OCI-LY1 (cell line): ENCODE data around the gene AMDHD2.
"Not testable (repeated sequence)": the region's sequence is repeated elsewhere in the genome, so short reads cannot be mapped to it uniquely, and the experiment has no call there.

Source experiments
- EZH2 ChIP-seq: fragments of 200-600 bp; sonication (generic), shearing (Covaris generic); IDR thresholded peaks from 2 replicates; pipeline ENCODE4 v1.8.0; 2017; ENCODE audit warnings: borderline replicate concordance, mixed run types, mild to moderate bottlenecking, antibody characterized with exemption, low read length, moderate library complexity, mixed read lengths
- TF ChIP-seq, protein P1 (sequence below): fragments of 200-600 bp; sonication (generic), shearing (Covaris generic); IDR thresholded peaks from 2 replicates; pipeline ENCODE4 v1.5.1; 2017; ENCODE audit warnings: mild to moderate bottlenecking, antibody characterized with exemption, low read length, moderate library complexity, mixed read lengths

DNA sequence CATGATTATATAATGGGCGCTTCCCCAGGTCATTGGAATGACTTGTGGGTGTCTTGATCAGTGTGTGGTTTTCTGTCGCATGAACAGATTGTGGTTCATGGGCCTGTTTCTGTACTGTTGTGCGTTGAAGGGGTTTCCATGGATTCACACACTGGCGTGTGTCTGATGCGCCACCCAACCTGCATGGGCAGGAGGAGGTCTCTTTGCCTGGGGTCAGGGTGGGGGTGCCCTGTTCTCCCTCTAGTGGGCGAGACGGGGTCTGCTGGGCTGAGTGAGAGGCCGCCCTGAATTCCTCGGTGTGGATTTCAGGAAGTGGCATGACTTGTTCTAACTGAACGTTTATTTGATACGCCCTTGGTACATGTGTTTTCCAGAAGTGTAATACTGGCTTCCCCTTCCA lies 60.0 kb downstream of the AMDHD2 start:
- TF ChIP-seq, protein P1, sequence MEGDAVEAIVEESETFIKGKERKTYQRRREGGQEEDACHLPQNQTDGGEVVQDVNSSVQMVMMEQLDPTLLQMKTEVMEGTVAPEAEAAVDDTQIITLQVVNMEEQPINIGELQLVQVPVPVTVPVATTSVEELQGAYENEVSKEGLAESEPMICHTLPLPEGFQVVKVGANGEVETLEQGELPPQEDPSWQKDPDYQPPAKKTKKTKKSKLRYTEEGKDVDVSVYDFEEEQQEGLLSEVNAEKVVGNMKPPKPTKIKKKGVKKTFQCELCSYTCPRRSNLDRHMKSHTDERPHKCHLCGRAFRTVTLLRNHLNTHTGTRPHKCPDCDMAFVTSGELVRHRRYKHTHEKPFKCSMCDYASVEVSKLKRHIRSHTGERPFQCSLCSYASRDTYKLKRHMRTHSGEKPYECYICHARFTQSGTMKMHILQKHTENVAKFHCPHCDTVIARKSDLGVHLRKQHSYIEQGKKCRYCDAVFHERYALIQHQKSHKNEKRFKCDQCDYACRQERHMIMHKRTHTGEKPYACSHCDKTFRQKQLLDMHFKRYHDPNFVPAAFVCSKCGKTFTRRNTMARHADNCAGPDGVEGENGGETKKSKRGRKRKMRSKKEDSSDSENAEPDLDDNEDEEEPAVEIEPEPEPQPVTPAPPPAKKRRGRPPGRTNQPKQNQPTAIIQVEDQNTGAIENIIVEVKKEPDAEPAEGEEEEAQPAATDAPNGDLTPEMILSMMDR: not testable (repeated sequence)
- not testable (repeated sequence) for TF ChIP-seq EZH2
